ENCODE measurements around the gene C6orf141. TPM values are rescaled to one million over a fixed set of nuclear protein-coding genes. Genes with fewer than 3 reads are reported as not detected.
A peak's percentile ranks its signal among the peaks of the same experiment; 100 is the strongest.

The C6orf141 gene
- total RNA-seq, 1 experiment from 2014 or later: 31.6 TPM

DNA sequence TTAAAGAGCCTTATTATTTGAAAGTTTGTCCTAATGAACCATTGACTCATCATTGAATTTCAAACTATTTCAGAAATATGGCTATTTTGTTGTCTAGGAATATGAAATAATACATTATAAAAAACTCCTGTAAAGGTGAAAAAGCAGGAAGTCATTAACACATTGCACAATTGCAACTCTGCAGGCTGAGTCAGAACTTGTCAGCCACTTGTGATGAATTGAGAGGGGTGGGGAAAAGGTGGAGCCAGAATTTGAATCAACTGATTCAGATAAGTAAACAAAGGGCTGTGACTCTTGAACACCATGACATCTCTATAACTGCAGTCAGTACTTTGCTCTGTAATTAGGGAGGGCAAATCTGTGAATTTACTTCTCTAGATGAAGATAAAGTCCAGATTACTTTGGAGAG, 6.0 kb downstream of the C6orf141 start (continued):
- peak; percentile 62 for TF ChIP-seq SRF (IDR thresholded peaks at IDR 0.05; ENCODE audit: low read depth)
- TF ChIP-seq POLR2A (IDR thresholded peaks at IDR 0.05; ENCODE audit: borderline replicate concordance, extremely low read depth, insufficient read depth, insufficient read length): no peak

- no peak overlapping the region for H3K4me3 ChIP-seq (replicated peaks in 1 of 2; ENCODE audit: low read depth in 1 of 2, low read length in 2 of 2)
- RAD21 ChIA-PET (ENCODE audit: low non-redundant PET in 1 of 2, low total read pairs in 2 of 2, uncharacterized antibody in 2 of 2, unreplicated experiment in 2 of 2): no interaction called here
- POLR2A ChIA-PET: interaction anchor here (0.7 kb wide), 1 partner anchor 15 kb away, joined by 3 read pairs; no protein-coding TSS in a partner anchor
- 0 out of 2 replicates have a peak overlapping the region, but pooled peaks have one; percentile 3 for H3K27ac ChIP-seq (ENCODE audit: low read depth, low read length)
- H3K4me2 ChIP-seq (ENCODE audit: low read length): no peak overlapping the region
- H3K36me3 ChIP-seq (ENCODE audit: control insufficient read depth in 1 of 2, insufficient read depth in 2 of 2, low read length in 2 of 2): peaks cover 0 to 2% of the 10 kb centered on the region in 2 experiments; a peak in 1 of 4 replicates
- CTCF ChIA-PET: interaction anchor here (0.9 kb wide), 1 partner anchor 25 kb away, joined by 4 read pairs; no protein-coding TSS in a partner anchor
- no peak overlapping the region for H3K9ac ChIP-seq (ENCODE audit: low read length)
- H3K9me3 ChIP-seq (ENCODE audit: control insufficient read depth in 1 of 2, insufficient read depth in 1 of 2, low read depth in 1 of 2, low read length in 2 of 2): no peaks in the 10 kb centered on the region
- DNase-seq (ENCODE audit: low read depth, low spot score): no peak
- no peak for TF ChIP-seq POLR2AphosphoS5 (IDR thresholded peaks at IDR 0.05; ENCODE audit: low read depth, low read length)
- TF ChIP-seq YY1 (IDR thresholded peaks at IDR 0.05; ENCODE audit: extremely low read depth, insufficient replicate concordance, low read depth, low read length): no peak
- peaks cover 14% of the 10 kb centered on the region for H3K79me2 ChIP-seq (ENCODE audit: insufficient read depth, low read length)
- intact Hi-C loops (cut with micrococcal nuclease): no loop called here
- H3K9me2 ChIP-seq (ENCODE audit: insufficient read depth): no peaks in the 10 kb centered on the region
- H3K27me3 ChIP-seq (ENCODE audit: insufficient read depth, low read length): no peaks in the 10 kb centered on the region
- no peak for ATAC-seq
- no TSS peak for BruUV-seq (replicated peaks)
- no peaks in the 10 kb centered on the region for H4K20me1 ChIP-seq (ENCODE audit: insufficient read depth)
- peaks cover 46 to 55% of the 10 kb centered on the region in 2 experiments for H3K4me1 ChIP-seq (ENCODE audit: control insufficient read depth in 1 of 2, insufficient read depth in 2 of 2, low read length in 2 of 2)
- no peak overlapping the region for H2AFZ ChIP-seq (ENCODE audit: low read depth, low read length, poor library complexity, severe bottlenecking)
Observed at GRCh38 chr6:49557177-49557576, 6.7 kb downstream of the C6orf141 start.

- no peak overlapping the region for H2AFZ ChIP-seq (ENCODE audit: low read depth, low read length, poor library complexity, severe bottlenecking)
- peaks cover 8% of the 10 kb centered on the region; the same call in 1 of the 2 replicates for H3K79me2 ChIP-seq (ENCODE audit: insufficient read depth, low read length)
- no peak overlapping the region for H3K9ac ChIP-seq (ENCODE audit: low read length)
- H3K27me3 ChIP-seq (ENCODE audit: insufficient read depth, low read length): no peaks in the 10 kb centered on the region
- DNase-seq (ENCODE audit: low read depth, low spot score) (no peak), ATAC-seq (no peak)
- H3K9me2 ChIP-seq (ENCODE audit: insufficient read depth): no peaks in the 10 kb centered on the region
- ChIA-PET POLR2A (no interaction called here), RAD21 (ENCODE audit: low non-redundant PET in 1 of 2, low total read pairs in 2 of 2, uncharacterized antibody in 2 of 2, unreplicated experiment in 2 of 2) (no interaction called here), CTCF (no interaction called here)
- intact Hi-C loops (cut with micrococcal nuclease): no loop called here
- peaks cover 0 to 2% of the 10 kb centered on the region in 2 experiments; a peak in 1 of 4 replicates for H3K36me3 ChIP-seq (ENCODE audit: control insufficient read depth in 1 of 2, insufficient read depth in 2 of 2, low read length in 2 of 2)
- no peak overlapping the region for H3K4me3 ChIP-seq (replicated peaks in 1 of 2; ENCODE audit: low read depth in 1 of 2, low read length in 2 of 2)
- TF ChIP-seq RAD21 (IDR thresholded peaks at IDR 0.05; ENCODE audit: low read depth) (no peak), CBX3 (IDR thresholded peaks at IDR 0.05; ENCODE audit: low read depth) (no peak), REST (IDR thresholded peaks at IDR 0.05; ENCODE audit: low read depth) (no peak), POLR2AphosphoS5 (IDR thresholded peaks at IDR 0.05; ENCODE audit: low read depth, low read length) (no peak)
- TF ChIP-seq, protein P1, sequence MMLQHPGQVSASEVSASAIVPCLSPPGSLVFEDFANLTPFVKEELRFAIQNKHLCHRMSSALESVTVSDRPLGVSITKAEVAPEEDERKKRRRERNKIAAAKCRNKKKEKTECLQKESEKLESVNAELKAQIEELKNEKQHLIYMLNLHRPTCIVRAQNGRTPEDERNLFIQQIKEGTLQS (IDR thresholded peaks at IDR 0.05): no peak
- H3K4me1 ChIP-seq (ENCODE audit: control insufficient read depth in 1 of 2, insufficient read depth in 2 of 2, low read length in 2 of 2): peaks cover 40 to 44% of the 10 kb centered on the region in 2 experiments
- no peak overlapping the region for H3K27ac ChIP-seq (ENCODE audit: low read depth, low read length)
- BruUV-seq (replicated peaks): no TSS peak
- H4K20me1 ChIP-seq (ENCODE audit: insufficient read depth): no peaks in the 10 kb centered on the region
- H3K9me3 ChIP-seq (ENCODE audit: control insufficient read depth in 1 of 2, insufficient read depth in 1 of 2, low read depth in 1 of 2, low read length in 2 of 2): no peaks in the 10 kb centered on the region
- H3K4me2 ChIP-seq (ENCODE audit: low read length): no peak overlapping the region
Observed at GRCh38 chr6:49558238-49558637, 7.8 kb downstream of the C6orf141 start.

Data from HCT116 (cell line).